ES-I3 (cell line): ENCODE data around the gene TPM2.
"Not testable (repeated sequence)": the region's sequence is repeated elsewhere in the genome, so short reads cannot be mapped to it uniquely, and the experiment has no call there.

ENCODE experiments used
- H3K36me3 ChIP-seq: 2 replicates; pipeline ENCODE4 v1.6.1; 2013; ENCODE audit warnings: mild to moderate bottlenecking, low read length, control low read depth, moderate library complexity; ENCODE audit not compliant: insufficient read depth
- H3K4me1 ChIP-seq: 2 replicates; pipeline ENCODE4 v1.6.1; 2013; ENCODE audit warnings: mild to moderate bottlenecking, control low read depth, low read length; ENCODE audit not compliant: insufficient read depth
- H3K9ac ChIP-seq: 2 replicates; pipeline ENCODE4 v1.6.1; 2013; ENCODE audit warnings: low read depth, mild to moderate bottlenecking, low read length, moderate library complexity
- H3K9me3 ChIP-seq: 2 replicates; pipeline ENCODE4 v1.6.1; 2013; ENCODE audit warnings: mild to moderate bottlenecking, low read length, moderate library complexity; ENCODE audit not compliant: control insufficient read depth, insufficient read depth

The TPM2 gene

DNA sequence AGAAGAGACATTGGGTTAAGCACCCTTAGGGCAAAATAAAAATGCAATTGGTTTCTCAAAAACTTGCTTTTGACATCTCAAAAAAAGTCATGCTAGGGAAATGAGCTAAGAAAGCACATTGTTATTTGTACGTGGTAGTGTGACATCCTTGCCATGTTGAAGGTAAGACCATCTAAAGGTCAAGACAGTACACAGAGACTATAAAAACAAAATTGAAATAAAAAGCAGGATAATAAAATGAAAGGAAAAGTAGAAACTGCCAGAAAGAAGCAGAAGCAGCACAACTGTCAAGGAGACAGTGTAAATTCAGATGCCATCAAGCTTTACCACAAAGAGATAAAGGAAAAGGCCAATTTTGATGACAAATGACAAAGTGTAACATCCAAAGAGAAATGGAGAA is 50.5 kb downstream of the TPM2 start:
- H3K9me3 ChIP-seq, H3K36me3 ChIP-seq, H3K9ac ChIP-seq, H3K4me1 ChIP-seq: not testable (repeated sequence)

DNA sequence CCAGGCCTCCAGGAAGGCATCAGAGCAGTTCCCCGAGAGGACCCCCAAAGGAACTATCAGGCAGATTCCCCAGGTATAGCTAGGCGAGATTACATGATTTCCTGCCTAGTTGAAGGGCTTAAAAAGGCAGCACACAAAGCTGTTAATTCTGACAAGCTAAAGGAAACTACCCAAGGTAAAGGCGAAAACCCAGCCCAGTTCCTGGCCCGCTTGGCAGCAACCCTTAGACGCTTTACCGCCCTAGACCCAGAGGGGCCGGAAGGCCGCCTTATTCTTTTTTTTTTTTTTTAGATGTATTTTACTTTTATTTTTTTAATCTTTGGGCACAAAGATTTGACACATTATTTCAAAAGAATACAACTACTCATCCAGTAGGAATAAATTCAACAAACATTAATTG is 51.0 kb downstream of the TPM2 start:
- not testable (repeated sequence) for H3K9ac ChIP-seq, H3K36me3 ChIP-seq, H3K9me3 ChIP-seq, H3K4me1 ChIP-seq

- H3K9ac ChIP-seq, H3K9me3 ChIP-seq, H3K36me3 ChIP-seq, H3K4me1 ChIP-seq: not testable (repeated sequence)
Measured at GRCh38 chr9:35637427-35637955, 52.2 kb downstream of the TPM2 start.

DNA sequence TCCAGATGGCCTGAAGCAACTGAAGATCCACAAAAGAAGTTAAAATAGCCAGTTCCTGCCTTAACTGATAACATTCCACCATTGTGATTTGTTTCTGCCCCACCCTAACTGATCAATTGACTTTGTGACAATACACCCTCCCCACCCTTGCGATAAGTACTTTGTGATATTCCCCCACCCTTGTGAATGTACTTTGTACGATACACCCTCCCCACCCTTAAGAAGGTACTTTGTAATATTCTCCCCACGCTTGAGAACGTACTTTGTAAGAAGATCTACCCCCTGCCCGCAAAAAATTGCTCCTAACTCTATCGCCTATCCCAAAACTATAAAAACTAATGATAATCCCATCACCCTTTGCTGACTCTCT is 52.9 kb downstream of the TPM2 start:
- H3K9ac ChIP-seq, H3K9me3 ChIP-seq, H3K4me1 ChIP-seq, H3K36me3 ChIP-seq: not testable (repeated sequence)

DNA sequence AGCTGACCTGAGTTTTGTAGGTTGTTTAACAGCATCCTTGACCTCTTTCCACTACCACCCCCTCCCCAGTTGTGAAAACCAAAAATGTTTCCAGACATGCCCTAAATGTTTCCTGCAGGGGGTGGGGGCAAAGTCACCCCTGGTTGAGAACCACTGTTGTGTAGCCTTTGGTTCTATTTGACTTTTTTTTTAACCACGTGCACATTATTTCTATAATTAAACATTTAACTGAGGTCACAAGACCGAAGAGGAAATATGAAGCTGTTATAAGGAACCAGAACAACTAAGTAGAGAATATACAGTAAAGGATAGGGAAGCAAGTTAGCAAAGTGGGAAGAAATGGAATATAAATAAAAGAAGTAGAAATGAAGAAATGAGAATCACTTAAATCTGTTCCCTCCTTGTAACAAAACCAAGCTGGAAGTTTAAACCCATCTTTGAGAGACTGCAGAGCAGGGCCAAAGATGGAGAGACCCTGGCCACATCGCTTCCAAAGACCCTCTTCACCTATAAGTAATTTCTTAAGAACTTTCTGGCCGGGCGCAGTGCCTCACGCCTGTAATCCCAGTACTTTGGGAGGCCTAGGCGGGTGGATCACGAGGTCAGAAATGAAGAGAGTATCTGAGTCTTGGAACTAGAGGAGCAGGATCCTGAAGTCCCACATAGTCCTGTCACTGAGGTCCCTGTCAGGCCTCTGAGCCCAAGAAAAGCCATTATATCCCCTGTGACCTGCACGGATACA is 53.4 kb downstream of the TPM2 start:
- H3K4me1 ChIP-seq, result no peaks in the 10 kb centered on the region
- H3K9ac ChIP-seq, result no peak overlapping the region
- H3K9me3 ChIP-seq, result no peaks in the 10 kb centered on the region
- no peaks in the 10 kb centered on the region for H3K36me3 ChIP-seq

DNA sequence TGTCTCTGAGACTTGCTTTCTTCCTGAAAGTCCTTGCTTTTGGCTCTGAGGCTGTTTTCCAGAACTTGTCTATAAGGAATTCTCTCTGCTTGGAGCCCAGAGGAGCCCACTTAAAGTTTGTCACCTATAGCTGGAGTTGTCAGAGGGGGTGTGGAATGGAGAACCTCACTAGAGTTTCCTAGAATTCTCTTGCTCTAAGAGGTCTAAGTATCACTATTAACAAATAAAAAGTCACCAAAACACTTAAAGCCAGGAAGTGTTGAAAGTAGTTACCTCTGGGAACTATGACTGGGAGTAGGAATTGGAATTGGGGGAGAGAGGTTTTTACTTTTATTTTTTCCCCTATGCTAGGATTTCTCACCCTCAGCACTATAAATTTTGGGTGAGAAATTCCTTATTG is 54.0 kb downstream of the TPM2 start:
- H3K9me3 ChIP-seq, result no peaks in the 10 kb centered on the region
- H3K9ac ChIP-seq, result no peak overlapping the region
- no peaks in the 10 kb centered on the region for H3K36me3 ChIP-seq
- H3K4me1 ChIP-seq, result no peaks in the 10 kb centered on the region
